ENCODE results near the gene INTS14. TPM values are rescaled to one million over a fixed set of nuclear protein-coding genes. Genes with fewer than 3 reads are reported as not detected.

Gene INTS14
- total RNA-seq, 1 donor from 2014 or later, result 24.4 TPM

- H3K4me1 Mint-ChIP-seq (ENCODE audit: low read depth, unreplicated experiment), result peaks cover 4% of the 10 kb centered on the region
- H4K20me1 ChIP-seq (ENCODE audit: insufficient read depth, low read length), result peaks cover 62% of the 10 kb centered on the region
- H3K36me3 Mint-ChIP-seq (ENCODE audit: low read depth, unreplicated experiment), result peaks cover 6% of the 10 kb centered on the region
These were observed 70.6 kb downstream of the INTS14 start for GRCh38 chr15:65540314-65540713.

DNA sequence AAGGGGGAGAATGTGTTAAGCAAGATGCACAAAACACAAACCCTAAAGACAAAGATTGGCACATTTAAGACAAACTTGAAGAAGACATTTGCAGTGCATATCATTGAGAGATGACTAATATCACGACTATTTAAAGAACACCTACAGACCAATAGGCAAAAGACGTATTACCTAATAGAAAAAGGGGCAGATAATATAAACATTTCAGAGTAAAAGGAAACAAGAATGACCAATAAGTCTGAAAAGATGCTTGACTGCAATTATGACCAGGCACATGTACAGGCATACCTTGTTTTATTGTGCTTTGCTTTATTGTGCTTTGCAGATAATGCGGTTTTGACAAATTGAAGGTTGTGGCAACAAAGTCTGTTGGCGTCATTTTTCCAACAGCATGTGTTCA is 75.7 kb downstream of the INTS14 start:
- H3K79me2 ChIP-seq (ENCODE audit: insufficient read depth, low read length), result peaks cover 94% of the 10 kb centered on the region
- peaks cover 70% of the 10 kb centered on the region for H4K20me1 ChIP-seq (ENCODE audit: insufficient read depth, low read length)
- DNase-seq (ENCODE audit: low read depth) (peak; percentile 39), FAIRE-seq (no peak)
- H3K27me3 Mint-ChIP-seq (ENCODE audit: low read depth, unreplicated experiment), result no peaks in the 10 kb centered on the region
- no peaks in the 10 kb centered on the region for H3K9me3 Mint-ChIP-seq (ENCODE audit: unreplicated experiment)
- H3K4me3 Mint-ChIP-seq (ENCODE audit: unreplicated experiment), result no peak overlapping the region
- TF ChIP-seq EZH2 (IDR thresholded peaks at IDR 0.05; ENCODE audit: insufficient read depth, low read length) (no peak), CTCF (IDR thresholded peaks at IDR 0.05; ENCODE audit: insufficient read depth, low read depth, low read length) (no peak)
- H3K36me3 Mint-ChIP-seq (ENCODE audit: low read depth, unreplicated experiment), result peaks cover 4% of the 10 kb centered on the region
- no peak overlapping the region for H2AFZ ChIP-seq (ENCODE audit: low read depth, low read length)
- H3K4me3 ChIP-seq (ENCODE audit: insufficient read depth, low read depth, low read length), result no peak overlapping the region
- H3K27me3 ChIP-seq (ENCODE audit: insufficient read depth, low read length), result no peaks in the 10 kb centered on the region
- peaks cover 10% of the 10 kb centered on the region for H3K4me1 ChIP-seq (ENCODE audit: insufficient read depth, low read length)
- H3K9me3 ChIP-seq (ENCODE audit: insufficient read depth, low read depth, low read length), result no peaks in the 10 kb centered on the region
- peaks cover 33% of the 10 kb centered on the region for H3K4me1 Mint-ChIP-seq (ENCODE audit: low read depth, unreplicated experiment)
- H3K36me3 ChIP-seq (ENCODE audit: insufficient read depth, low read length), result peaks cover 3% of the 10 kb centered on the region
- peak overlapping the region; percentile 1 for H3K4me2 ChIP-seq (ENCODE audit: low read length)
- H3K27ac ChIP-seq (ENCODE audit: low read depth, low read length), result no peak overlapping the region
- H3K9ac ChIP-seq (ENCODE audit: low read length), result no peak overlapping the region
- H3K27ac Mint-ChIP-seq (ENCODE audit: unreplicated experiment), result no peak overlapping the region

More at GRCh38 chr15:65540314-65540713, 70.6 kb downstream of the INTS14 start:
- Histone ChIP-seq H3K27ac (ENCODE audit: low read depth, low read length) (no peak overlapping the region), H3K4me2 (ENCODE audit: low read length) (no peak overlapping the region), H3K36me3 (ENCODE audit: insufficient read depth, low read length) (peaks cover 2% of the 10 kb centered on the region), H3K9ac (ENCODE audit: low read length) (no peak overlapping the region), H3K79me2 (ENCODE audit: insufficient read depth, low read length) (peaks cover 90% of the 10 kb centered on the region), H3K27me3 (ENCODE audit: insufficient read depth, low read length) (no peaks in the 10 kb centered on the region), H2AFZ (ENCODE audit: low read depth, low read length) (no peak overlapping the region), H3K9me3 (ENCODE audit: insufficient read depth, low read depth, low read length) (no peaks in the 10 kb centered on the region), H3K4me1 (ENCODE audit: insufficient read depth, low read length) (no peaks in the 10 kb centered on the region), H3K4me3 (ENCODE audit: insufficient read depth, low read depth, low read length) (no peak overlapping the region)
- TF ChIP-seq EZH2 (IDR thresholded peaks at IDR 0.05; ENCODE audit: insufficient read depth, low read length), result no peak
- TF ChIP-seq CTCF (IDR thresholded peaks at IDR 0.05; ENCODE audit: insufficient read depth, low read depth, low read length), result no peak
- no peak overlapping the region for H3K4me3 Mint-ChIP-seq (ENCODE audit: unreplicated experiment)
- no peak for FAIRE-seq
- H3K9me3 Mint-ChIP-seq (ENCODE audit: unreplicated experiment), result no peaks in the 10 kb centered on the region
- H3K27me3 Mint-ChIP-seq (ENCODE audit: low read depth, unreplicated experiment), result no peaks in the 10 kb centered on the region
- no peak for DNase-seq (ENCODE audit: low read depth)
- H3K27ac Mint-ChIP-seq (ENCODE audit: unreplicated experiment), result no peak overlapping the region

DNA sequence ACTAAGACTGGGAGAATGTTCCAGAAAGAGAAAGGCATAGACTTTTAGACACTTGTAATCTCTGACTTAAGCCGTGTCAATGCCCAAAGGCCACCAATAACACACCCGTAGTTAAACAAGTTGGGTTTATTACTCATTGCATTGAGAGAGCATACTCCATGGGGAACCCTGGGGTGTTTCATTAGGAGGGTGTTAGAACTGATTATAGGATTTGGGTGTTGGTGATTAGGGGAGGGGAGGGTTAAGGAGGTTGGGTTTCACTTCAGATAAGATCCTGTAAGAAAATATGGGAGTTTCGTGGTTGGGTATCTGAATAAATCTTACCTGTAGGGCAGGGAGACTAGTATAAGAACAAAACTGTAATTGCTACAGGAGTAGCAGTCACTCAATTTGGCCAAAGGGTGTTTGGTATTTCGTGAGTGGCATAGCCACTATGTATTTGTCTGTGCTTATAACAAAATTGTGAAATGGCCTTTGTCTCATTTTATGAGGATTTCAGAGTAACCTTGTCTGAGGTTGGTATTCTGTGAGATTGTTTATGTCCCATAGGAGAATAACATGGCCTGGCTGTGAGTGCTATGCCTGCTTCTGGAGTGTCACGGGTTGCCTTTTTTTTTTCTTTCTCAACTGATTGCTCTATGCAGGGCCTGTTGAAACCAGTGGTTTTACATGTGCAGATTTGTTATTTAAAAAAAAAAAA is 77.7 kb downstream of the INTS14 start:
- Histone ChIP-seq H3K27ac (ENCODE audit: low read depth, low read length) (no peak overlapping the region), H3K4me3 (ENCODE audit: insufficient read depth, low read depth, low read length) (no peak overlapping the region)

More for the DNA sequence above, 77.7 kb downstream of the INTS14 start:
- Histone ChIP-seq H3K4me1 (ENCODE audit: insufficient read depth, low read length) (peaks cover 14% of the 10 kb centered on the region), H2AFZ (ENCODE audit: low read depth, low read length) (no peak overlapping the region), H3K79me2 (ENCODE audit: insufficient read depth, low read length) (peaks cover 78% of the 10 kb centered on the region), H3K4me2 (ENCODE audit: low read length) (peak overlapping the region; percentile 96), H3K36me3 (ENCODE audit: insufficient read depth, low read length) (peaks cover 3% of the 10 kb centered on the region), H3K9me3 (ENCODE audit: insufficient read depth, low read depth, low read length) (no peaks in the 10 kb centered on the region), H3K27me3 (ENCODE audit: insufficient read depth, low read length) (no peaks in the 10 kb centered on the region), H3K9ac (ENCODE audit: low read length) (no peak overlapping the region), H4K20me1 (ENCODE audit: insufficient read depth, low read length) (peaks cover 57% of the 10 kb centered on the region)
- no peak for TF ChIP-seq EZH2 (IDR thresholded peaks at IDR 0.05; ENCODE audit: insufficient read depth, low read length)
- no peak for TF ChIP-seq CTCF (IDR thresholded peaks at IDR 0.05; ENCODE audit: insufficient read depth, low read depth, low read length)
- peaks cover 4% of the 10 kb centered on the region for H3K36me3 Mint-ChIP-seq (ENCODE audit: low read depth, unreplicated experiment)
- peaks cover 33% of the 10 kb centered on the region for H3K4me1 Mint-ChIP-seq (ENCODE audit: low read depth, unreplicated experiment)
- no peaks in the 10 kb centered on the region for H3K9me3 Mint-ChIP-seq (ENCODE audit: unreplicated experiment)
- peak overlapping the region; percentile 52 for H3K4me3 Mint-ChIP-seq (ENCODE audit: unreplicated experiment)
- DNase-seq (ENCODE audit: low read depth) (no peak), FAIRE-seq (no peak)
- peak overlapping the region; percentile 54 for H3K27ac Mint-ChIP-seq (ENCODE audit: unreplicated experiment)
- no peaks in the 10 kb centered on the region for H3K27me3 Mint-ChIP-seq (ENCODE audit: low read depth, unreplicated experiment)
